ENCODE results near the gene AGR2.

DNA sequence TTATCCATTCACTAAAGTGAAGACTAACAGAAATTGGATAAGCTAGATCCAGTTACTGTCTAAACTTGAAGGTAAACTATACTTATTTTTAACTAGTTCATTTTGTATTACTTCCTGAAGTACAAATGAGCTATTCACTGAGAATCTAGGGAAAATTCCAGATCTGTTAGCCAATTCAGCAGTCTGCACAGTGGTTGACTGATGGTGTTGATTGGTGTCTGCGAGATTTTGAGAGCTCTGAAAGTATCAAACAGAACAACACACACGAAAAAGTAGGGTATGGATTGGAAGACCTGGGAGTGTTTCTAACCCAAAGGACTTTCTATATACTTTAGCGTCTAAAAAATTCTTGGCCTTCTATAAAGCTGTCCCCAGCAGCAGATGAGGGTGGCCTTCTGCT lies 33.6 kb upstream of the AGR2 start:
- TF ChIP-seq, protein P1, sequence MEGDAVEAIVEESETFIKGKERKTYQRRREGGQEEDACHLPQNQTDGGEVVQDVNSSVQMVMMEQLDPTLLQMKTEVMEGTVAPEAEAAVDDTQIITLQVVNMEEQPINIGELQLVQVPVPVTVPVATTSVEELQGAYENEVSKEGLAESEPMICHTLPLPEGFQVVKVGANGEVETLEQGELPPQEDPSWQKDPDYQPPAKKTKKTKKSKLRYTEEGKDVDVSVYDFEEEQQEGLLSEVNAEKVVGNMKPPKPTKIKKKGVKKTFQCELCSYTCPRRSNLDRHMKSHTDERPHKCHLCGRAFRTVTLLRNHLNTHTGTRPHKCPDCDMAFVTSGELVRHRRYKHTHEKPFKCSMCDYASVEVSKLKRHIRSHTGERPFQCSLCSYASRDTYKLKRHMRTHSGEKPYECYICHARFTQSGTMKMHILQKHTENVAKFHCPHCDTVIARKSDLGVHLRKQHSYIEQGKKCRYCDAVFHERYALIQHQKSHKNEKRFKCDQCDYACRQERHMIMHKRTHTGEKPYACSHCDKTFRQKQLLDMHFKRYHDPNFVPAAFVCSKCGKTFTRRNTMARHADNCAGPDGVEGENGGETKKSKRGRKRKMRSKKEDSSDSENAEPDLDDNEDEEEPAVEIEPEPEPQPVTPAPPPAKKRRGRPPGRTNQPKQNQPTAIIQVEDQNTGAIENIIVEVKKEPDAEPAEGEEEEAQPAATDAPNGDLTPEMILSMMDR (IDR thresholded peaks at IDR 0.05; ENCODE audit: borderline replicate concordance, extremely low read depth, low read length, poor library complexity, severe bottlenecking), result no peak
- no peak for TF ChIP-seq EZH2 (IDR thresholded peaks at IDR 0.05; ENCODE audit: borderline replicate concordance, low read depth, low read length, severe bottlenecking)

Data from DND-41 (cell line).